CD4-positive, CD25-positive, alpha-beta regulatory T cell (primary cell): ENCODE measurements around the gene TUBB1. TPM values are rescaled to one million over a fixed set of nuclear protein-coding genes. Genes with fewer than 3 reads are reported as not detected.

Source experiments
- ATAC-seq, 2 donors: fragments of 150-1000 bp; cut with Tn5 transposase; one replicate each; pipeline ENCODE4 v1.10.0; 2021; ENCODE audit warnings: low read depth in 2 of 2, moderate number of reproducible peaks in 2 of 2, moderate library complexity in 1 of 2
- DNase-seq, 3 donors: peaks; one replicate each; pipeline versions ENCODE4 v3.0.0 to v3.0.0-alpha.2; 2012 to 2022; ENCODE audit warnings: mixed read lengths in 1 of 3
- H3K27ac ChIP-seq: one replicate; pipeline ENCODE4 v1.7.0; 2013; ENCODE audit warnings: mild to moderate bottlenecking, low read length; ENCODE audit not compliant: insufficient read depth, poor library complexity, severe bottlenecking
- H3K27me3 ChIP-seq: one replicate; pipeline ENCODE4 v1.7.0; 2013; ENCODE audit warnings: low read length; ENCODE audit not compliant: control insufficient read depth, insufficient read depth
- H3K36me3 ChIP-seq: one replicate; pipeline ENCODE4 v1.7.0; 2013; ENCODE audit warnings: mild to moderate bottlenecking, low read length, moderate library complexity; ENCODE audit not compliant: control insufficient read depth, insufficient read depth
- H3K4me1 ChIP-seq: 2 replicates; pipeline ENCODE4 v1.7.0; 2013; ENCODE audit warnings: mild to moderate bottlenecking, low read length; ENCODE audit not compliant: insufficient read depth, control insufficient read depth, poor library complexity, severe bottlenecking
- H3K4me3 ChIP-seq: one replicate; pipeline ENCODE4 v1.7.0; 2013; ENCODE audit warnings: low read depth, mild to moderate bottlenecking, low read length, moderate library complexity
- H3K9me3 ChIP-seq, 2 experiments: 1 replicate in 1 of 2; 2 replicates in 1 of 2; pipeline ENCODE4 v1.7.0; 2013; ENCODE audit warnings: low read length in 2 of 2, mild to moderate bottlenecking in 1 of 2, moderate library complexity in 1 of 2; ENCODE audit not compliant: control insufficient read depth in 2 of 2
- H3K27ac Mint-ChIP-seq, 3 donors: one replicate each; pipeline ENCODE4 v1.8.0; 2020 to 2022; ENCODE audit warnings: mild to moderate bottlenecking in 3 of 3, mixed read lengths in 3 of 3, moderate library complexity in 2 of 3
- H3K27me3 Mint-ChIP-seq: one replicate; pipeline ENCODE4 v1.8.0; 2022; ENCODE audit warnings: mild to moderate bottlenecking, mixed read lengths
- H3K36me3 Mint-ChIP-seq: one replicate; pipeline ENCODE4 v1.8.0; 2020; ENCODE audit warnings: mixed read lengths
- H3K4me1 Mint-ChIP-seq, 4 donors: one replicate each; pipeline ENCODE4 v1.8.0; 2020 to 2022; ENCODE audit warnings: mixed read lengths in 4 of 4, mild to moderate bottlenecking in 1 of 4
- H3K4me3 Mint-ChIP-seq, 4 donors: one replicate each; pipeline ENCODE4 v1.8.0; 2020 to 2022; ENCODE audit warnings: mild to moderate bottlenecking in 4 of 4, mixed read lengths in 4 of 4, moderate library complexity in 3 of 4
- H3K9me3 Mint-ChIP-seq, 7 donors: one replicate each; pipeline ENCODE4 v1.8.0; 2020 to 2022; ENCODE audit warnings: mixed read lengths in 7 of 7, mild to moderate bottlenecking in 3 of 7, moderate library complexity in 2 of 7
- polyA plus RNA-seq, 4 donors: library from polyadenylated mRNA; unstranded; fragments of 300-500 nt; fragmentation: Illumina TruSeq; gene quantifications; one replicate each; pipeline ENCODE4 v1.2.3, GENCODE V29; 2021
- total RNA-seq: library from RNA; stranded (reverse); gene quantifications from one replicate; pipeline ENCODE4 v1.2.3, GENCODE V29; 2022

TUBB1 gene
- total RNA-seq (31.7 TPM), polyA plus RNA-seq (under 1 TPM; 0.07 to 0.22 (median 0.13) TPM)

DNA sequence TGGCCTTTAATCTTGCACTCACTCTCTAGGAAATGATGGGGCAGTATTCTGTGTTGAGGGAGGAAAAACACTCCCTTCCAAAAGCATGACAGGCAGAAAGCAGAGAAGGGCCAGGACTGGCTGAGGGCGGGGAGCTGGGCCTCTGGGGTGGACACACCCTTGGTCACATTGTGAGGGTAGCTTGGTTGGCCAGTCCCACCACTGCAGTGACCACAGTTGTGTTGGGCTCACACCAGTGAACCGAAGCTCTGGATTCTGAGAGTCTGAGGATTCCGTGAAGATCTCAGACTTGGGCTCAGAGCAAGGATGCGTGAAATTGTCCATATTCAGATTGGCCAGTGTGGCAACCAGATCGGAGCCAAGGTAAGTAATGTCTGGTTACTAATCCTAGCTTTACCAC, at the start of gene TUBB1:
Gene TUBB1, plus strand, starts transcription at position 213 of the 400 bp plus-strand sequence. Its CDS starts 94 bp downstream, at position 307.
- Histone ChIP-seq H3K9me3 (no peaks in the 10 kb centered on the region), H3K4me1 (peaks cover 16% of the 10 kb centered on the region), H3K36me3 (peaks cover 15% of the 10 kb centered on the region), H3K27me3 (no peaks in the 10 kb centered on the region), H3K27ac (no peak within 1 kb of the TSS), H3K4me3 (no peak within 1 kb of the TSS)
- H3K36me3 Mint-ChIP-seq = peaks cover 18% of the 10 kb centered on the region
- no peak for DNase-seq
- H3K27ac Mint-ChIP-seq = peak within 1 kb of the TSS in 1 of 3 donors; percentile 85
- peaks cover 2 to 30% (median 24%) of the 10 kb centered on the region in 4 donors for H3K4me1 Mint-ChIP-seq
- no peak for ATAC-seq
- H3K27me3 Mint-ChIP-seq = no peaks in the 10 kb centered on the region
- H3K9me3 Mint-ChIP-seq = no peaks in the 10 kb centered on the region
- H3K4me3 Mint-ChIP-seq = no peak within 1 kb of the TSS

- no peaks in the 10 kb centered on the region for H3K4me1 ChIP-seq
- H3K36me3 Mint-ChIP-seq = no peaks in the 10 kb centered on the region
- no peaks in the 10 kb centered on the region for H3K4me1 Mint-ChIP-seq
- no peak overlapping the region for H3K27ac ChIP-seq
- peaks cover 6% of the 10 kb centered on the region for H3K27me3 ChIP-seq
- no peaks in the 10 kb centered on the region for H3K9me3 ChIP-seq
- H3K27me3 Mint-ChIP-seq = peaks cover 32% of the 10 kb centered on the region
- no peaks in the 10 kb centered on the region for H3K36me3 ChIP-seq
- peaks cover 0 to 4% (median 1%) of the 10 kb centered on the region in 7 donors for H3K9me3 Mint-ChIP-seq
- H3K4me3 ChIP-seq = no peak overlapping the region
- H3K27ac Mint-ChIP-seq = no peak overlapping the region
- no peak overlapping the region for H3K4me3 Mint-ChIP-seq
- no peak for ATAC-seq
- no peak for DNase-seq
Measured at GRCh38 chr20:58969439-58969838, 49.8 kb upstream of the TUBB1 start.

GRCh38 chr20:58970146-58970545, 49.1 kb upstream of the TUBB1 start:
- H3K4me3 Mint-ChIP-seq = no peak overlapping the region
- Histone ChIP-seq H3K4me1 (no peaks in the 10 kb centered on the region), H3K27ac (no peak overlapping the region), H3K4me3 (no peak overlapping the region), H3K27me3 (peaks cover 6% of the 10 kb centered on the region), H3K36me3 (no peaks in the 10 kb centered on the region), H3K9me3 (peaks cover 1 to 4% of the 10 kb centered on the region in 2 experiments)
- H3K36me3 Mint-ChIP-seq = no peaks in the 10 kb centered on the region
- H3K27me3 Mint-ChIP-seq = peaks cover 27% of the 10 kb centered on the region
- DNase-seq = no peak
- H3K4me1 Mint-ChIP-seq = no peaks in the 10 kb centered on the region
- H3K27ac Mint-ChIP-seq = peak overlapping the region in 1 of 3 donors; percentile 2
- ATAC-seq = no peak
- H3K9me3 Mint-ChIP-seq = peaks cover 0 to 5% (median 1%) of the 10 kb centered on the region in 7 donors

GRCh38 chr20:58971429-58971828, 47.8 kb upstream of the TUBB1 start:
- H3K9me3 ChIP-seq = peaks cover 14 to 16% of the 10 kb centered on the region in 2 experiments
- Mint-ChIP-seq H3K4me1 (no peaks in the 10 kb centered on the region), H3K9me3 (peaks cover 0 to 16% (median 2%) of the 10 kb centered on the region in 7 donors), H3K27ac (no peak overlapping the region), H3K36me3 (no peaks in the 10 kb centered on the region), H3K27me3 (peaks cover 27% of the 10 kb centered on the region), H3K4me3 (no peak overlapping the region)
- no peaks in the 10 kb centered on the region for H3K4me1 ChIP-seq
- H3K4me3 ChIP-seq = no peak overlapping the region
- no peak for DNase-seq
- H3K27me3 ChIP-seq = peaks cover 6% of the 10 kb centered on the region
- H3K27ac ChIP-seq = no peak overlapping the region
- no peak for ATAC-seq
- H3K36me3 ChIP-seq = no peaks in the 10 kb centered on the region

DNA sequence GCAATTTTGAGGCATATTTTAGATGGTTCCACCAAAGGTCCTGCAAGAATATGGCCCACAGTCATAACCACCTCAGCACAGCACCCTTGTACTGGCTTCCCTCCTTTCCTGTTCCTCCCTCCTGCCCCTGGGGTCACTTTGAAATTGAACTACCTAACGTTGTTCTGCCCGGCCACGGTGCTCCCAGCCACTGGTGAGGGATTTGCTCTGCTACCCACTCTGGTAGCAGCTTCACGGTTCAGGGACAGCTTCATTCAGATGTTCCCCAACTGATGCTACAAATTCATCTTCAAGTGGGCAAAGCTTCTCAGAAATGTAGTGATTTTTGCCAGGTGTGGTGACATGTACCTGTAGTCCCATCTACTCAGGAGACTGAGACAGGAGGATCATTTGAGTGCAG, 46.0 kb upstream of the TUBB1 start:
- Mint-ChIP-seq H3K36me3 (no peaks in the 10 kb centered on the region), H3K4me3 (no peak overlapping the region), H3K27me3 (peaks cover 21% of the 10 kb centered on the region), H3K4me1 (no peaks in the 10 kb centered on the region), H3K27ac (no peak overlapping the region), H3K9me3 (peaks cover 0 to 20% (median 2%) of the 10 kb centered on the region in 7 donors)
- Histone ChIP-seq H3K27ac (no peak overlapping the region), H3K9me3 (peaks cover 14 to 16% of the 10 kb centered on the region in 2 experiments), H3K4me1 (no peaks in the 10 kb centered on the region), H3K4me3 (no peak overlapping the region), H3K27me3 (peaks cover 6% of the 10 kb centered on the region), H3K36me3 (no peaks in the 10 kb centered on the region)
- ATAC-seq (no peak), DNase-seq (no peak)

GRCh38 chr20:58973866-58974265, 45.4 kb upstream of the TUBB1 start:
- H3K4me3 ChIP-seq = no peak overlapping the region
- peaks cover 3% of the 10 kb centered on the region for H3K27me3 ChIP-seq
- peak overlapping the region in 1 of 4 donors; percentile 62 for H3K4me3 Mint-ChIP-seq
- H3K27me3 Mint-ChIP-seq = peaks cover 25% of the 10 kb centered on the region
- H3K4me1 ChIP-seq = no peaks in the 10 kb centered on the region
- H3K9me3 ChIP-seq = peaks cover 14 to 16% of the 10 kb centered on the region in 2 experiments
- no peaks in the 10 kb centered on the region for H3K36me3 Mint-ChIP-seq
- H3K27ac ChIP-seq = no peak overlapping the region
- H3K9me3 Mint-ChIP-seq = peaks cover 0 to 20% (median 2%) of the 10 kb centered on the region in 7 donors
- H3K36me3 ChIP-seq = no peaks in the 10 kb centered on the region
- H3K4me1 Mint-ChIP-seq = no peaks in the 10 kb centered on the region
- H3K27ac Mint-ChIP-seq = no peak overlapping the region
- no peak for ATAC-seq
- no peak for DNase-seq

GRCh38 chr20:58975353-58975752, 43.9 kb upstream of the TUBB1 start:
- peaks cover 29% of the 10 kb centered on the region for H3K27me3 Mint-ChIP-seq
- no peaks in the 10 kb centered on the region for H3K36me3 Mint-ChIP-seq
- peaks cover 3% of the 10 kb centered on the region for H3K27me3 ChIP-seq
- no peak overlapping the region for H3K27ac ChIP-seq
- peaks cover 14 to 16% of the 10 kb centered on the region in 2 experiments for H3K9me3 ChIP-seq
- ATAC-seq (no peak), DNase-seq (no peak)
- H3K4me1 ChIP-seq = no peaks in the 10 kb centered on the region
- H3K9me3 Mint-ChIP-seq = peaks cover 0 to 20% (median 2%) of the 10 kb centered on the region in 7 donors
- H3K36me3 ChIP-seq = no peaks in the 10 kb centered on the region
- H3K27ac Mint-ChIP-seq = no peak overlapping the region
- no peaks in the 10 kb centered on the region for H3K4me1 Mint-ChIP-seq
- peak overlapping the region in 2 of 4 donors; percentile 27 to 51 for H3K4me3 Mint-ChIP-seq
- no peak overlapping the region for H3K4me3 ChIP-seq

- peak overlapping the region in 2 of 4 donors; percentile 32 to 79 for H3K4me3 Mint-ChIP-seq
- H3K9me3 ChIP-seq = peaks cover 14 to 16% of the 10 kb centered on the region in 2 experiments
Measured at GRCh38 chr20:58976061-58976730, 43.0 kb upstream of the TUBB1 start.

More at GRCh38 chr20:58976061-58976730, 43.0 kb upstream of the TUBB1 start:
- Histone ChIP-seq H3K27ac (no peak overlapping the region), H3K4me3 (no peak overlapping the region), H3K27me3 (peaks cover 2% of the 10 kb centered on the region), H3K36me3 (no peaks in the 10 kb centered on the region), H3K4me1 (peaks cover 2% of the 10 kb centered on the region)
- no peaks in the 10 kb centered on the region for H3K36me3 Mint-ChIP-seq
- no peaks in the 10 kb centered on the region for H3K4me1 Mint-ChIP-seq
- DNase-seq (no peak), ATAC-seq (no peak)
- peaks cover 21% of the 10 kb centered on the region for H3K27me3 Mint-ChIP-seq
- no peak overlapping the region for H3K27ac Mint-ChIP-seq
- peaks cover 0 to 20% (median 2%) of the 10 kb centered on the region in 7 donors for H3K9me3 Mint-ChIP-seq
